Peyer's patch (tissue), 4 donors: ENCODE results near the gene KCNF1. TPM values are rescaled to one million over a fixed set of nuclear protein-coding genes. Genes with fewer than 3 reads are reported as not detected.

ENCODE experiments used
- DNase-seq, 3 donors: peaks; one replicate each; pipeline ENCODE4 v3.0.0-alpha.2; 2017 to 2019
- H3K27ac ChIP-seq, 4 donors: fragments of 200-600 bp; sonication (generic); one replicate each; pipeline ENCODE4 v1.5.1; 2016 to 2019
- H3K27me3 ChIP-seq, 2 donors: fragments of 200-600 bp; sonication (generic); one replicate each; pipeline ENCODE4 v1.5.1; 2019
- H3K36me3 ChIP-seq, 3 donors: fragments of 200-600 bp; sonication (generic); one replicate each; pipeline ENCODE4 v1.5.1; 2016 to 2019
- H3K4me1 ChIP-seq, 4 donors: fragments of 200-600 bp; sonication (generic); one replicate each; pipeline ENCODE4 v1.5.1; 2016 to 2019
- H3K4me3 ChIP-seq, 4 donors: fragments of 200-600 bp; sonication (generic); 1 replicate in 3 of 4; 2 replicates in 1 of 4; pipeline ENCODE4 v1.5.1; 2016 to 2019; ENCODE audit warnings: mild to moderate bottlenecking in 1 of 4
- H3K9me3 ChIP-seq, 4 donors: fragments of 200-600 bp; sonication (generic); one replicate each; pipeline ENCODE4 v1.5.1; 2016 to 2019; ENCODE audit warnings: mild to moderate bottlenecking in 1 of 4
- POLR2A ChIP-seq, 2 donors: fragments of 450-650 bp; IDR thresholded peaks; one replicate each; pipeline ENCODE4 v1.5.1; 2017; ENCODE audit warnings: antibody characterized with exemption in 2 of 2, mild to moderate bottlenecking in 2 of 2, moderate library complexity in 2 of 2
- total RNA-seq, 4 donors: library from RNA; depleted of rRNA; stranded (reverse); fragments of >200 nt; gene quantifications; one replicate each; pipeline ENCODE4 v1.1.0, GENCODE V29; 2016
- TF ChIP-seq, protein P1 (sequence below), 6 experiments: fragments of 450-650 bp in 4 of 6; fragments of 200-600 bp in 2 of 6; sonication (generic) in 1 of 6; IDR thresholded peaks; one replicate each; pipeline ENCODE4 v1.5.1; 2017 to 2019; ENCODE audit warnings: antibody characterized with exemption in 6 of 6, mild to moderate bottlenecking in 3 of 6, moderate library complexity in 1 of 6

Gene KCNF1
- total RNA-seq, 4 donors from 2014 or later: 6.6 TPM; not detected in 3

DNA sequence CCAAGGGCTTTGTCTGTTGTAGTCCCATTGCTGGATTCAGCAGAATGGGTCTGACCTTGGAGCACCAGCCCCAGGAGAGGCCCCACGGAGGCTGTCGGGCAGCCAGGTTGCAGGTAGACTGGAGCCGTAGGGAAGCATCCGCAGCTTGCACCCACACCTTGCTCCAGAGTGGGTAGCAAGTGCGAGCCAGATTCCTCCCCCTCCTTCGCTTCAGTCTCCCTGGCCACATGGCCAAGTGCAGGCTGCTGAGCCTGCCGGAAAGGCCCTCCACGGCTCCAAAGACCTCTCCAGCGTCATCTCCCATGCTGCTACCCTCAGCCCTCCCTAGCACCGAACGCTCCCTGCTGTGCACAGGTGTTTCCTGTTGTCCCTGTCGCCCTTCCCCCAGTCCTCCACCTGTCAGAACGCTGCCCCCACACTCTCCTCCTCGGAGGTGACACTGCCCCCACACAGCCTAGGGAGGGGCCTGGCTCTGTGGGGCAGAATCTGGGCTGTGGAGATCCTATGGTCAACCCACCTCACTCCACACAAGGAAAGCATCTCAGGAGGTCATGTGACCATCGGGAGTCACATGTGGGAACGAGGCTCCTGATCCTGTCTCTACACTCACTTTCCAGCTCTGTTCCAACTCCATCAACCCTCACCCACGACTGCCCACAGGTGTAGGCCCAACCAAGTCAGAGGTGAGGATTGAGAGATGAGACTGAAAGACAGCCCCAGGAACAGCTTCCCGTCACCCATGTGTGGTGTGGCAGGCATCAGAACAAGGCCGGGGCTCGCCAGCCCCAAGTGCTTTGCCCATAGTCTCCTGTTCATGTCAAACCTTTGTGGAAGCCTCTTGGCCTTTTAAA is 8.3 kb downstream of the KCNF1 start:
- Histone ChIP-seq H3K4me3 (no peak overlapping the region), H3K9me3 (no peaks in the 10 kb centered on the region), H3K36me3 (no peaks in the 10 kb centered on the region), H3K27me3 (no peaks in the 10 kb centered on the region), H3K27ac (no peak overlapping the region), H3K4me1 (no peaks in the 10 kb centered on the region)
- DNase-seq: peak in 1 of 3 donors; percentile 38
- TF ChIP-seq, protein P1, sequence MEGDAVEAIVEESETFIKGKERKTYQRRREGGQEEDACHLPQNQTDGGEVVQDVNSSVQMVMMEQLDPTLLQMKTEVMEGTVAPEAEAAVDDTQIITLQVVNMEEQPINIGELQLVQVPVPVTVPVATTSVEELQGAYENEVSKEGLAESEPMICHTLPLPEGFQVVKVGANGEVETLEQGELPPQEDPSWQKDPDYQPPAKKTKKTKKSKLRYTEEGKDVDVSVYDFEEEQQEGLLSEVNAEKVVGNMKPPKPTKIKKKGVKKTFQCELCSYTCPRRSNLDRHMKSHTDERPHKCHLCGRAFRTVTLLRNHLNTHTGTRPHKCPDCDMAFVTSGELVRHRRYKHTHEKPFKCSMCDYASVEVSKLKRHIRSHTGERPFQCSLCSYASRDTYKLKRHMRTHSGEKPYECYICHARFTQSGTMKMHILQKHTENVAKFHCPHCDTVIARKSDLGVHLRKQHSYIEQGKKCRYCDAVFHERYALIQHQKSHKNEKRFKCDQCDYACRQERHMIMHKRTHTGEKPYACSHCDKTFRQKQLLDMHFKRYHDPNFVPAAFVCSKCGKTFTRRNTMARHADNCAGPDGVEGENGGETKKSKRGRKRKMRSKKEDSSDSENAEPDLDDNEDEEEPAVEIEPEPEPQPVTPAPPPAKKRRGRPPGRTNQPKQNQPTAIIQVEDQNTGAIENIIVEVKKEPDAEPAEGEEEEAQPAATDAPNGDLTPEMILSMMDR (IDR thresholded peaks at IDR 0.05): no peak
- TF ChIP-seq POLR2A (IDR thresholded peaks at IDR 0.05): no peak

DNA sequence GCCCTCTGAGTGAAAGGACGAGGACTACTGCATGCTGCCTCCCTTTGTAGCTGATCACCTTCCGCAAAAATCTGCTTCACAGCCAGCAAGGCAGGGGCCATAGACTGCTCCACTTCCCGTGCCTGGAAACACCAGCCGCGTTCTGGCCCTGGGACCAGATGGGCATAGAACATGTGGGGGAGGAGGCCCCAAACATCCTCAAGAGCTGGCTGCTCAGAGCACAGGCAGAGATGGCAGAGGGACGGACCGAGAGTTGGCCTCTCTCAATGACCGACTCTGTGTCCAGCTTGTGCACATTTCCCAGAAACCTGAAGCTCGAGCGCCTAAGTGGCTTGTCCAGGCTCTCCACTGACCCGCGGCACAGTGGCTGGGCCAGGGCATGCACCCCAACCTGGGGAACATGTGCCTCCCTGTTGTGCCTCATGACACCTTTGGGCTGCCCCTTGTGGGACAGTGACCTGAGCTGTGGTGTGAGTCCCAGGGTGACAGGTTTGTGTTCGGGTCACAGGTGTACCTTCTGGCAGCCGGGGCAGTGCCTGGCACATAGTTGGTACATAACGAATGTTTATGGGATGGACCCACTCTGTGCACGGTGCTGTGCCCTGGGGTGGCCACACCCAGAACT is 9.1 kb downstream of the KCNF1 start:
- Histone ChIP-seq H3K9me3 (no peaks in the 10 kb centered on the region), H3K4me1 (no peaks in the 10 kb centered on the region), H3K36me3 (no peaks in the 10 kb centered on the region), H3K27me3 (no peaks in the 10 kb centered on the region), H3K4me3 (no peak overlapping the region), H3K27ac (no peak overlapping the region)
- TF ChIP-seq POLR2A (IDR thresholded peaks at IDR 0.05): no peak
- TF ChIP-seq, protein P1 (IDR thresholded peaks at IDR 0.05): no peak
- peak in 1 of 3 donors; percentile 34 for DNase-seq

DNA sequence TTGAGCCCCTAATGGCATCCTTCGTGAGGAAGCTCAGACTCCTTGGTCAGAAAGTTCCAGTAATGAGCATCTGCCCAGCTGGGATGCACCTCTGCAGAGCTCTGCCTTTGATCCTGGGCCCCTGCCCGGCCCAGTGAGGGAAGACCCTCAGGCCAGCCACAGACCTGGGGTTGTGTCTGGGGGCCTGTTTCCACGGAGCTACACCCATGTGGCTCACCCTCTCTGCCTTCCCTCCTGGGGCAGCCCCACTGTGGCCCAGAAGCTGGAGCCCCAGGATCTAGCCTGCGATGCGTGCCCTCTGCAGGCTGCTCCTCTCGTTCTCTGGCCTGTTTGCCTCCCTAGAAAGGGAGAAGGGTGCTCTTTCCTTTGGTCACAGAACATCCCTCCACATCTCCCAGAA is 9.8 kb downstream of the KCNF1 start:
- H3K36me3 ChIP-seq: no peaks in the 10 kb centered on the region
- no peak overlapping the region for H3K4me3 ChIP-seq
- H3K9me3 ChIP-seq: no peaks in the 10 kb centered on the region
- DNase-seq: peak in 1 of 3 donors; percentile 24
- no peak overlapping the region for H3K27ac ChIP-seq
- no peak for TF ChIP-seq POLR2A (IDR thresholded peaks at IDR 0.05)
- TF ChIP-seq, protein P1 (IDR thresholded peaks at IDR 0.05): no peak
- no peaks in the 10 kb centered on the region for H3K27me3 ChIP-seq
- no peaks in the 10 kb centered on the region for H3K4me1 ChIP-seq

DNA sequence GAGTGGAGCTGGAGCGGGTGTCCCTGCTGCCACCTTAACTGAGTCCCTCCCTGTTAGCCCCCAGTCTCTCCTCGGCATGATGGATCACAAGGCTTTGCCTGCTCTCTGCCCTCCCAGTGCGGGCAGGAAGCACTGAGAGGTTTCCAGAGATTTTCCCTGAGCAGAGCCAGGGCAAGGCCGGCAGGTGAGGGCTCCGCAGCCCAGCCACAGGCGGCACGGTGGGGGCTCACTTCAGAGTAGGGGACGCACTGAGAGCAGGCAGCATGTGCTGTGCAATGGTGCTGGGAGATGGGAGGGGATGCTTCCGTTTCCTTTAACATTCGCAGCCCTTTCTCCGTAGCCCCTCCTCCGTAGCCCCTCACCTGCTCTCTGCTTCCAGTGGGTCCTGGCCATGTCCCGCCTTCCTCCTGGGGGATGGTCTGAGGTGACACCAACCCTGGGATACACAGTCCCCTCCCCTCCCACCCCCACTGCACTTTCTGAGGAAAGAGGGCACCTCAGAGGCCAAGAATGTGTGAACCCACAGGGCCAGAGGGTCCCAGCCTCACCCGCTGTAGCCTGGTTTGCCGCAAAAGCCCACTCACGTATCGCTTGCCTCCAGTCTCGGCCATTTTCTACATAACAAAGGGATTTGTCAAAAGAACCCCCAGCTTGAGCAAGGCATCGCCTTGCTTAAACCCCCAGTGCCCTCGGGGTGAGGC is 10.7 kb downstream of the KCNF1 start:
- H3K27me3 ChIP-seq: no peaks in the 10 kb centered on the region
- no peaks in the 10 kb centered on the region for H3K9me3 ChIP-seq
- peak in 1 of 3 donors; percentile 24 for DNase-seq
- no peak overlapping the region for H3K27ac ChIP-seq
- TF ChIP-seq, protein P1 (IDR thresholded peaks at IDR 0.05): no peak
- no peak for TF ChIP-seq POLR2A (IDR thresholded peaks at IDR 0.05)
- H3K36me3 ChIP-seq: no peaks in the 10 kb centered on the region
- no peak overlapping the region for H3K4me3 ChIP-seq
- H3K4me1 ChIP-seq: no peaks in the 10 kb centered on the region

DNA sequence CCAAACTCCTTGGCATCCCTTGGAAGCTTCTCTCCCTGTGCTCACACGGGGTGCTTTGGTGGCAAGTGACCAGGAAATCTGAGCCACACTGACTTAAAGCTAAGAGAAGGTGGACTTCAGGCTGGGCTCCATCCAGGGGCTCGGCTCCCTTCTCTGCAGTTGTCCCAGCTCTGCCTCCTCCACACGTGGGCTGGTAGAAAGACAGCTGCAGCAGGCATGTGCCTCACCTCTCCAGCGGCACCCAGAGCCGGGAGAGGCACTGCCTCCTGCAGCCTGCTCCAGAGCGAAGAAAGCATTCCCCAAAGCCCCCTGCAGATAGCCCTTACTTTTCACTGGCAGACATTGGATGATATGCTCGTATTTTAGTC is 11.3 kb downstream of the KCNF1 start:
- Histone ChIP-seq H3K4me3 (no peak overlapping the region), H3K4me1 (no peaks in the 10 kb centered on the region), H3K9me3 (no peaks in the 10 kb centered on the region), H3K27ac (no peak overlapping the region), H3K27me3 (no peaks in the 10 kb centered on the region), H3K36me3 (no peaks in the 10 kb centered on the region)
- TF ChIP-seq, protein P1 (IDR thresholded peaks at IDR 0.05): no peak
- TF ChIP-seq POLR2A (IDR thresholded peaks at IDR 0.05): no peak
- DNase-seq: no peak
